Glomerular visceral epithelial cell (primary cell): ENCODE results near the gene NEMP1.
"Not testable (repeated sequence)": the region's sequence is repeated elsewhere in the genome, so short reads cannot be mapped to it uniquely, and the experiment has no call there.

ENCODE experiments used
- DNase-seq: peaks from one replicate; pipeline ENCODE4 v3.0.0-alpha.2; 2016; ENCODE audit errors: extremely low spot score

Gene NEMP1

DNA sequence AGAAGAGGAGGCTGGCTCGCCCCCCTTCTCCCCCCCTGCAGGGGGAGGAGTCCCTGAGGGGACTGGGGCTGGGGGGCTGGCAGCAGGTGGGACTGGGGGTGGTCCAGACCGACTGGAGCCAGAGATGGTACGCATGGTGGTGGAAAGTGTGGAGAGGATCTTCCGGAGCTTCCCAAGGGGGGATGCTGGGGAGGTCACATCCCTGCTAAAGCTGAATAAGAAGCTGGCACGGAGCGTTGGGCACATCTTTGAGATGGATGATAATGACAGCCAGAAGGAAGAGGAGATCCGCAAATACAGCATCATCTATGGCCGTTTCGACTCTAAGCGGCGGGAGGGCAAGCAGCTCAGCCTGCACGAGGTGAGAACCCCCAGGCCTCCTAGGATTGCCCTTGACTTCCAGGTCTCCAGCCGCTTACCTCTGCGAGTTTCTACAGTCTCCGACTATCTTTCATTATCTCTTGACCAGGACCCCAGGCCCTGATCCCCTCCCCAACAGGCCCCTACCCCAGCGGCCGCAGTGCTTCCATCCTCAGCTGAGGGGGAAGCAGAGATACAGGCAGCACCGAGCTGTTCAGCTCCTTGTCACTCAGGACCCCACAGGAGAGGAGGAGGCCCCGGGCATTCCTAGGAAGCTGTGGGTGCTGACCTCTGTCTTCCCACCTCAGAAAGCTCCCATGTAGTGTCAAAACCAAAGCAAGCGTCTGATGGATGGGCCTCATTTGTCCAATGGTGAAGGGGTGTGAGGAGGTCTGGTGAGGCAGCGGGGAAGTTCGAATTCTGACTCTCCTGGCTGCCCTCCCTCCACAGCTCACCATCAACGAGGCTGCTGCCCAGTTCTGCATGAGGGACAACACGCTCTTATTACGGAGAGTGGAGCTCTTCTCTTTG is 13.3 kb upstream of the NEMP1 start:
- no peak for DNase-seq

DNA sequence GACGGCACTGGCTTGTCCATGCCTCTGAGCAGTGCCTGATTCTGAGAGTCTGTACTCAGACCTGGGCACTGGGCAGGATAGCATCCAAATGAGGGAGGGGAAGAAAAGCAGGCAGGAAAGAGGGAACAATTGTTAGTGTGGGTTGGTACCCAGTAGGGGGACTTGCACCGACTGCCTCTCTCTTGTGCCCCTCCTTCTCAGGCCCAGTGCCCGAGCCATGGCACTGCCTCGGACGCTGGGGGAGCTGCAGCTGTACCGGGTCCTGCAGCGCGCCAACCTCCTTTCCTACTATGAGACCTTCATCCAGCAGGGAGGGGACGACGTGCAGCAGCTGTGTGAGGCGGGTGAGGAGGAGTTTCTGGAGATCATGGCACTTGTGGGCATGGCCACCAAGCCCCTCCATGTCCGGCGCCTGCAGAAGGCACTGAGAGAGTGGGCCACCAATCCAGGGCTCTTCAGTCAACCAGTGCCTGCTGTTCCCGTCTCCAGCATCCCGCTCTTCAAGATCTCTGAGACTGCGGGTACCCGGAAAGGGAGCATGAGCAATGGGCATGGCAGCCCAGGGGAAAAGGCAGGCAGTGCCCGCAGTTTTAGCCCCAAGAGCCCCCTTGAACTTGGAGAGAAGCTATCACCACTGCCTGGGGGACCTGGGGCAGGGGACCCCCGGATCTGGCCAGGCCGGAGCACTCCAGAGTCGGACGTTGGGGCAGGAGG is 12.5 kb upstream of the NEMP1 start:
- DNase-seq = no peak

DNA sequence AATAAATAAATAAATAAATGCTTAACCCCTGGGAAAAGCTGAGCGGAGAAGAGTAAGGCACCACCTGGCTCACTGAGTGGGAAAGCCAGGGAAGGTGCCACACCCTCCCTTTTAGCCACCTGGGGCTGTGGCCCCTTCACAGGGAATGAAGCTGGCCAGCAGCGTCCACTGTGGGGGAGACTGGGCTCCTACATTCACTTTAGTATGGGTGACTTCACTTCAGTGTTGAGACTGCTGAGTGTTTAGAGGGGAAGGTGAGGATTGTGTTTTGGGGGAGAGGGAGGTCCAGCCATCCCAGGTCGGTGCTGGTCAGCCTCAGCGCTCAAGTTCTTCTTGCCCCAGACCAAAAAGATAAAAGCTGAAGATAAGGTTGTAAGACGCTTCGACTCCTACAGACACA is 11.9 kb upstream of the NEMP1 start:
- DNase-seq = no peak

DNA sequence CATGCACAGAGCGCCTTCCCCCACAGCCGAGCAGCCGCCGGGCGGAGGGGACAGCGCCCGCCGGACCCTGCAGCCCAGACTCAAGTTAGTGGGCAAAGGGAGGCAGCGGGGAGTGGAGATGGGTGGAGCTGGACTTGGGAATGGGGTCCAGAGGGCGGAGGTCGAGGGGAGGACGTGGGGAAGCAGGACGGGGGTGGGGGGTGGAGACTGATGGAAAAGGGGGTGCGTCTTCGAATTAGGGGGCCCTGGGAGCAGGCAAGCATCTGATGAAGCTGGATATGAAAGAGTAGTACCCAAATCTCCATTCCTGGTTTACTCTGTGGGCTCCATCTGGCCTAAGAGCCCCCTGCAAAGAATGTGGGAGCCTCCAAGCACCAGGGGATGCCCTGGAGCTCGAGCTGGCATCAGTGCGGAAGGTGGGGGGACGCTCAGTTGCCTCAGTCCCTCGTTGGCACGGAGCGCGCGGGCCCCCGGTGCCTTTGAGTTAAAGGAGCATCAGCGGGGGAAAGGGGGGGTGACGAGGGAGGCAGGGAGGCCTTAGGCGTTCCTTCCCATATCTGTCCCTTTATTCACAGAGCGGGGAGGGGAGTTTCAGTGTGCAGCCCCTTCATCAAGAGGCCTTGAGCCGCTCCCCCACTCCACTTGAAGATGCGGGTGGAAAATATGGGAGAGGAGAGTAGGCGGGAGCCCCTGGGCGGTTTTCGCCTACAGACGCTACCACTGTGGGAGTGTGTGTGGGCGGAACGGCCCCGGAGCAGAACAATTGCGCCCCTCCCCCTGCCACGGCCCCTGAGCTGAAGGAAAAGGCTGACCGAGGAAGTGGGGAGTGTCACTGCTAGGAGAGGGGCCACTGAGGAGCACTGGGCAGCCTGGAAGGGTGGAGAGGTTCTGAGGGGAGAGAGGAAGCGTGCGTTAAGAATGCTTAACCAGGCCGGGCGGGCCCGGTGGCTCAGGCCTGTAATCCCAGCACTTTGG is 11.0 kb upstream of the NEMP1 start:
- DNase-seq = peak; percentile 74

DNA sequence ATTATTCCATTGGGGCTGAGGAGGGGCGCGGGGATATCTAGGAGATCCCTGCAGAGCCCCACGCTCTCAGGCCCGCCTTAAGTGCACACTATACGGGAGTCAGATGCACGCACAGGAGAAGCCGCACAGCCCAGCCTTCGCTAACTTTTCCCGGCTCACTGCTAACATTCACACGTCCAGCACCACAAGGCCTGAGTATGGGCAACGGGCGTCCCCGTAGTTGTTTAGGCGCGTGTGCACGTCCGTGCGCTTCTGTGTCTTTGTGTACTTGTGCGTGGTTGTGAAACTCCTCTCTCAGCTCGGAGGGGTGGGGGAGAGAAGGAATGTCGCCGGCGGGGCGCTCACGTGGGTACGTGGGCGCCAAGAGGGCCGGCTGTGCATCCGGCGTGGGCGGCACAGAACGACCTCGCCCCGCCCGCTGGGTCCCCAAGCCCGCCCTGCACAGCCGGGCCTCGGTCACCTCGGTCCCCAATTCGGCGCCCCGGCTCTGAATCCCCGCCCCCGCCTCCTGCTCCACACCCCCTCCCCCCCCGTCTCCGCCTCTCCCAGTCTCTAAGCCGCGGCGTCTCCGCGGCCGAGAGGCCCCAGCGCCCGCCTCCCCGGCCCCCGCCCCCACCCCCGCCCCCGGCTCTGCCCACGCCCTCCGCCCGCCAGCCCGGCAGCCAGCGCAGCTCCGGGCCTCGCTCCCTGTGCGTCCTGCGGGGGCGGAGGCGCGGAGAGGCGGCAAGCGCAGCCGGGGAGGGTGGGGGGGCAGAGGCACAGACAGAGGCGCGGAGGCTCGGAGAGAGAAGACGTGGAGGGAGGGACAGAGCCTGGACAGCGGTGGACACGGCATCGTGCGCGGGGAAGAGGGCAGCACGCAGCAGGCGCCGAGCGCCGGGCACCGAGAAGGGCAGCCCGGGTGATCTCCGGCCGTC is 10.0 kb upstream of the NEMP1 start, which contains the start of gene NAB2:
TSS of gene NAB2 (plus strand) at position 761 of the 917 bp plus-strand sequence. CDS start 158 bp downstream, outside the sequence.
- peak; percentile 95 for DNase-seq

DNA sequence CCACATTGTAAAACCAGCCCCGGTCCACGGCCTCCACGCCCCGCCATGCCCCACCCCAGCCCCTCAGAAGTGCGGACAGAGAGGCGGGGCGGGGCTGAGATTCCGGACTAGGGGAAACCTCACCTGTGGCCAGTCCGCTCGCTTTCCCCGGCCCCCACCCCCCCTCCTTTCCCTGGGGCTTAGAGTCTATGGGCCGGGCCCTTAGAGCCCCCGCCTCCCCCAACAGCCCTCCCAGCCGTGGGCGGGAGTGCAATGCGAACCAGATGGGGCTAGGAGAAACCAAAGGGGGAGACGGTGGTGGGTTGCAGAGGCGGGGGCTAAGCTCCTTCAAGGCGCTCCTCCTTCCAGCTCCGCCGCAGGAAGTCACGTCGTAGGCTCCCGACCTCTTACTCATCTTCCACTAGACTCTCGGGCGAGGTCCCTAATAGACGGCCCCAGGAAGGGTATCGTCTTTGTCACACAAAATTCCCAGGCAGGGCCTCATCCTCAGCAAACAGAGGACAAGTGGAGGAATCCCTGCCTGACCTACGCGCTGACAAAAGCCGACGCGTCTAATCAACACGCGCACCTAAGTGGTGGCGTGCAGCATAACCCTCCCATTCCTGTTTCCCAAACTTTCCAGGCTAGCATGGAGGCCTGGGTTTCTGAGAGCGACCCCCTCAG is 9.2 kb upstream of the NEMP1 start:
- peak; percentile 95 for DNase-seq

DNA sequence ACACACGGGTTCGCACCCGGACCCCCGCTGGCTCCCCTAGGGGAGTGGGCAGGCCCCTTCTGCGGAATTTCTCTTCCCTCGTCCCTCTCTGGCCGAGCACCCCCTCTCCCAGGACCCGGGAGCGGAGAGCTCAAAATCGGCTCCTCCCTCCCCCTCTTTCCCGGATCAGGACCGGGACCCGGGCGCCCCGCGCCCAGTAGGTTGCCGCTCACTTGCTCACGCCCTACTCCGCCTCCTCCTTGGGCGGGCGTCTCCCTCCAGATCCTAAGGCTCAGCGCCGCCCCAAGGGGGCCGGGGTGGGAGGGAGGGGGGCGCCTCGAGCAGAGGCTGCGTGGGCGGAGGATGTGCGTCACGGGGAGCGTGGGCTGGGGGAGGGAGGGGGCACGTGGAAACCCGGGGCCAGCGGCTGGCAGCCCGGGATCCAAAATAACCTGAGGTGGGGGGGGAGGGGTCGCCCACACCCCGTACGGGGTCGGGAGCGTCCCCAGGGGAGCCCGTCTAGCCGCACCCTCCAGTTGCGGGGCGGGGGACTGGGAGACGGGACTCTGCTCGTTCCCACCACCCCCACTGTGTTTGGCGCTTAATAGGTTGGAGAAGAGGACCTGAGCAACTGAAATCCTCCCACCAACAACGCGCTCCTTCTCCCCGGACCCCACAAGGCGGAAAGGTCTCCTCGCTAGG is 8.6 kb upstream of the NEMP1 start:
- peak; percentile 90 for DNase-seq

DNA sequence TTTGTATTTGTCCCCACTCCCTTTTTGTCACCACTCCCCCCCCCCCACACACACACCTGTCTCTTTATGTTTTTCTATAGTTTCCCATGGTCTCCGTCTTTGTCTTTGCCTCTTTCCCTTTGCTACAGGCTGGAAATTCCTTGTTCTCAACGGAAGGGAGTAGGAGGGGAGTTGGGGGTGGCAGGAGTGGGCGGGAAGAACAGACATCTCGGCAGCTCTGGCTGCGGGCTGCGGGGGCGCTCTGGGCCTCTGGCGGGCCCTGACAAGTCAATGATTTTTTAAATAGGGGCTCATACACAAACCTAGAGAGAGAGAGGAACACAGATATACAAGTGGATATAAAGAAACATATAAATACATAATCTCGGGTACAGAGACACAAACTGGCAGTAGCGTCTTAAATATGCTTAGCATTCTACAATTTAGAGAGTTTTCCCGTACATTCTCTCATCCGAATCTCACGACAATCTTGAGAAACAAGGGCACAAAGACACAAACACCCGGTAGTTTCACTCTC is 8.0 kb upstream of the NEMP1 start:
- DNase-seq = peak; percentile 78

DNA sequence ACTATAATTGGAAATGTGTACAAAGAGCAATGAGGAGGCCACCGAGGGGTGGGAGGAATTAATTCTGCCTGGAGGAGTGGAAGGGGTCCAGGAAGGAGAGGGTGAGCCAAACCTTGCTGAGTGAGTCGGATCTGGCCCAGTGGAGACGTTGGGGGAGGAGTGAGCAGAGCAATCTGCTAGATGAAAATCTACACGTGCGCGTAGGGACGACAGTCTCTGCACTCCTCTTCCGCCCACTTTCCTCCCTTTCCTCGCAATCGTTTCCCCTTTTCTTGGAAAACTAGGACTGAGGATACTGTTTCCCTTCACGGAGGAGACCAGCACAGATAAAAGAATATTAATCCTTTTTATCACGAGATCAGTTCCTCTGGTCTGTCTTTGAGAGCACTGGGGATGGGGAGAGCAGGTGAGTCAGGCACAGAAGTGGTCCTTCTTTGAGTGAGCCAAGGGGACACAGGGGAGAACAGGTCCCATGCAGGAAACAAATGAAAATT is 7.5 kb upstream of the NEMP1 start:
- DNase-seq = no peak

DNA sequence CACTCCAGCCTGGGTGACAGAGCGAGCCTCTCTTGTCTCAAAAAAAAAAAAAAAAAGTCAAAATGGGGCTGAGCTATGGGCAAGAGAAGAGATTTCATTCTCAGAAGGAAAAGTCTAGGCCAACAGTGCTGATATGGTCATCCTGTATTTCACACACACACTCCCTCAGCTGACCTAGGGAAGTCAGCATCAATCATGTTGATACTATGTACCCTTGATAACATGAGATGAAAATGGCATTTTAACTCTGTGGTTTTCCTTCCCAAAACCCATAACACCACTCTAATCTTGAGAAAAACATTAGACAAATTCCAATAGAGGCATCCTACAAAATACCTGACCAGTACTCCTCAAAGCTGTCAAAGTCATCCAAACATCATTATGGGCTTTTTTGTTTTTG is 2.3 kb upstream of the NEMP1 start:
- DNase-seq = no peak

DNA sequence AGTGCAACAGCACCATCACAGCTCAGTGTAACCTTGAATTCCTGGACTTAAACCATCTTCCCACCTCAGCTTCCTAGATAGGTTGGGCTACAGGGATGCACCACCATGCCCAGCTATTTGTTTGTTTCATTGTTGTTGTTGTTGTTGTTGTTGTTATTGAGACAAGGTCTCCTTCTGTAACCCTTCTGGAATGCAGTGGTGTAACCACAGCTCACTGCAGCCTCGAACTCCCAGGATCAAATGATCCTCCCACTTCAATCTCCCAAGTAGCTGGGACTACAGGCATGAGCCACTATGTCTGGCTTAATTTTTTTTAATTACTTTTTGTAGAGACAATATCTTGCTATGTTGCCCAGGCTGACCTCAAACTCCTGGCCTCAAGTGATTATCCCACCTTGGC is 1.2 kb upstream of the NEMP1 start:
- no peak for DNase-seq

DNA sequence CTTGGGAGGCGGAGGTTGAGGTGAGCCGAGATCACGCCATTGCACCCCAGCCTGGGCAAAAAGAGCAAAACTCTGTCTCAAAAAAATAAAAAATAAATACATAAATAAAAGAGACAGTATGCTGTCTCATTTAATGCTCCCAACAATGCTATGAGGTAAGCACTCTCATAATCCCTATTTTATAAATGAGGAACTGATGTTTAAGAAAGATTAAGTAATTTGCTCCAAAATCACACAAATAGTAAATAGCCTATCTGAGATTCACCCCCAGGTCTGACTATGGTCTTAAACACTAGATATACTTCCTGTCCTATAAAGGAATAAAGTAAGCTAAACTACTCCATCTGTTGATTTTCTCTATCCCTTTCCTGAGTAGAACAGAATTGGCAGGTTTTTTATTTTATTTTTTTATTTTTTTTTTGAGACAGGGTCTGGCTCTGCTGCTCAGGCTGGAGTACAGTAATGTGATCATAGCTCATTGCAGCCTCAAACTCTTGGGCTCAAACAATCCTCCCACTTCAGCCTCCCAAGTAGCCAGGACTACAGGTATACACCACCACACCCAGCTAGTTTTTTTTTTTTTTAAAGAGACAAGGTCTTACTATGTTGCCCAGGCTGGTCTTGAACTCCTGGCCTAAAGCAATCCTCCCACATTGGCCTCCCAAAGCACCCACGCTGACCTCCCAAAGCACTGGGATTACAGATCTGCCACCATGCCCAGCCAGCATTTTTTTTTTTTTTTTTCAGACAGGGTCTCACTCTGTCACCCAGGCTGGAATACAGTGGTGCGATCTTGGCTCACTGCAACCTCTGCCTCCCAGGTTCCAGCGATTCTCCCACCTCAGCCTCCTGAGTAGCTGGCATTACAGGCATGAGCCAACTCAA is 4.8 kb downstream of the NEMP1 start:
- not testable (repeated sequence) for DNase-seq

DNA sequence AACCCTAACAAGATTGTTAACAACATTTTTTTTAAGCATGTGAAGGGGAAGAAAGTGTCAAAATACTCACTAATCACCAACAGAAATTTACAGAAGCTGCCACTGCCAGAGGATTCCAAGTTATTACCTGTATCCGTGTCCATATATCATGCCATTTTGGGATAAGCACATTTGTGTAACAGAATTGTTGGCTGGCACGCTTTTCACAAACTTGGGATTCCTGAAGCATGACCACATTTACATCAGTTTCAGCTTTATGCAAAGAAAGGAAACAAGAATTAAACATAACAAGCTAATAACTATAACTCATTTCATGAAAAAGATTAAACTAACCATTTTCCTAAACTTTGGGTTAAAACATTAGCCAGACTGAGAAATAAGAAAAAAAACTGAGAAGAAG is 5.9 kb downstream of the NEMP1 start:
- no peak for DNase-seq

DNA sequence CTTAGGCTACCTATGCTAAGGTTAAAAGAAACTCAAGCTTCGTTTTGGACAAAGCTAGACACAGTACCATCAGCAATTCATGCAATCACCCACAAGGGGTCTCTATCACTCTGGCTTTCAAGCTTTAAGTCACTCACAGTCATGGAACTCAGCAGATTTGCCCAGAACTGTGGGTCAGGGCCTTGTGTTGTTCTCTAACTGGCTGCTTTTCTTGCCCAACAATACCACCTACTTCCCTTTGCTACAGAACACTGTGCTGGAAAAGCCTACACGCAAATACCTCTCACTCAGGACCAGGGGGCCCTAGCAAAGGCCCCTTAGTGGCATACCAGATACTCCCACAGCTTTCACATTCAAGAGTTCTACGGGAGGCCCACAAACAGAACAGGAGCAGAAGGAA is 9.1 kb downstream of the NEMP1 start:
- peak; percentile 68 for DNase-seq

DNA sequence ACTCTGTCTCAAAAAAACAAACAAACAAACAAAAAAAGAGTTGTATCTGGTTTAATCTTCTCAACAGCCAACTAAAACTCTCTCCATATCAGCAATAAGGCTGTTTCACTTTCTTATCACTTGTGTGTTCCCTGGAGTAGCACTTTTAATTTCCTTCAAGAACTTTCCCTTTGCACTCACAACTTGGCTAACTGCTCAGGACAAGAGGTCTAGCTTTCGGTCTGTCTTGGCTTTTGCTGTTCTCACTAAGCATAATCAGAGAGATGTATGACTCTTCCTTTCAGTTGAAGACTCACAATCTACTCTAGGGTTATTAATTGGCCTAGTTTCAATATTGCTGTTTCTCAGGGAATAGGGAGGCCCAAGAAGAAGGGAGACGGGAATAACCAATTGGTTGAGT is 12.3 kb downstream of the NEMP1 start:
- no peak for DNase-seq

DNA sequence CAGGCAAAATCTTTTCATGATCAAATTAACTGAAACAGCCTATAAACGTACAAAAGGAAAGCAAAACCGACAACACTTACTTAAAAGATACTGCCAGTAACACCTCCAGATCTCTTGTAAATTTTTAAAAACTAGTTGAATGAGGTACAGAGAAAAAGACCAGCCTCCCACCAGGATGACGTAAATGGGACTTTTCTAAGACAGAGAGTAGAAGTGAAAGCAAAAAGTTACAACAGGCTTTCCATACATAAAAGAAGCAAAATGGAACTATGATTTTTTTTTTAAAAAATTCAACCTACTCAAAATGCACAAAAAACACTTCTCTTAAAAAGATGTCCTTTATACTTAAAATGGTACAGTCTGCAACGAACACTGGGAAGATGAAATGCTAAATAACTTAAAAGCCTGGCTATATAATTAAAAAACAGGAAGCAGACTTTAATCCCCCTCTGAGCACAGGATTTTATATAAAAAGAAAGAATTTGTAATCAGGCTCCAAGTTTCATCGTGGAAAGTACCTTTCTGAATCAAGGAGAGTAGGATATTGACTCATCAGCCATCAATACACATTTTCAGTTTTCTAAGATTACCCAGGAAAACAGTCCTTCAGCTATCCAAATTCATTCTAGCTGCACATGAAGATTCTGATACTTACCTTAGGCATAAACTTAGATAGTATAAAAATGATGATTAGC is 14.5 kb downstream of the NEMP1 start:
- DNase-seq = no peak

DNA sequence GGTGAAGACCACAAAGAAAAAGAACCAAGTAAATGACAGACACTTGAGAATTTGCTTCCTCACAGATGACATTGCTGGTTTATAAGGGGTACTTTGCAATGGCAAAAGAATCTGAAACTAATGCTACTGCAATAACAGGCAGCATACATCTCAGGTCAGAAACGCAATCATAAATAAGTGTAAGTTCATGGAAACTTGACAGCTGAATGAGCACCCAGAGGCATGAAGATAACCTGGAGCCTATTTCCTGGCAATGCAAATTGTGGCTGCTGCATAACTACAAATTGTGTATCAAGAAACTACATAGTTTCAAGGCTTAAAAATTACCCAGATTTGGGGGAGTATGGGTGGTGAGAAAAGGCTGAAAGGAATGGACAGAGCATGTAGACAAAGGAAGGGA is 20.1 kb downstream of the NEMP1 start:
- DNase-seq = no peak
